HFF-Myc (cell line): ENCODE results near the gene SCP2.

ENCODE experiments used
- DNase-seq: peaks from one replicate; pipeline ENCODE4 v3.0.0-alpha.2; 2011; ENCODE audit warnings: low read depth; ENCODE audit errors: extremely low read depth
- H3K4me3 ChIP-seq: replicated peaks from 2 replicates; pipeline ENCODE4 v1.5.1; 2011; ENCODE audit warnings: low read depth, mild to moderate bottlenecking, control low read depth, low read length
- CTCF ChIP-seq: IDR thresholded peaks from 2 replicates; pipeline ENCODE4 v1.5.1; 2012; ENCODE audit warnings: mild to moderate bottlenecking, low read depth, low read length, control low read depth; ENCODE audit errors: missing control alignments

The SCP2 gene

GRCh38 chr1:52907812-52908153 lies 19.3 kb upstream of the SCP2 start:
- H3K4me3 ChIP-seq: no peak overlapping the region
- no peak for DNase-seq
- TF ChIP-seq CTCF: no peak

GRCh38 chr1:52911541-52911940 lies 15.5 kb upstream of the SCP2 start:
- H3K4me3 ChIP-seq: no peak overlapping the region
- DNase-seq: no peak
- no peak for TF ChIP-seq CTCF

- DNase-seq: no peak
- no peak for TF ChIP-seq CTCF
- no peak overlapping the region for H3K4me3 ChIP-seq
Observed at GRCh38 chr1:52913014-52913413, 14.1 kb upstream of the SCP2 start.

GRCh38 chr1:52913537-52913936 lies 13.5 kb upstream of the SCP2 start:
- TF ChIP-seq CTCF: no peak
- no peak overlapping the region for H3K4me3 ChIP-seq
- DNase-seq: no peak

GRCh38 chr1:52914463-52914862 lies 12.6 kb upstream of the SCP2 start:
- no peak overlapping the region for H3K4me3 ChIP-seq
- TF ChIP-seq CTCF: no peak
- DNase-seq: no peak

GRCh38 chr1:52915211-52915854 lies 11.7 kb upstream of the SCP2 start:
- TF ChIP-seq CTCF: no peak
- H3K4me3 ChIP-seq: no peak overlapping the region
- DNase-seq: no peak

GRCh38 chr1:52915855-52916220 lies 11.2 kb upstream of the SCP2 start:
- DNase-seq: no peak
- no peak for TF ChIP-seq CTCF
- no peak overlapping the region for H3K4me3 ChIP-seq
